Raji (cell line): ENCODE results near the gene GPAT3.

Experiments used
- POLR2A ChIP-seq: IDR thresholded peaks from 2 replicates; pipeline ENCODE4 v1.6.1; 2011; ENCODE audit warnings: low read depth, low read length, control low read depth; ENCODE audit not compliant: insufficient read depth

GPAT3 gene

DNA sequence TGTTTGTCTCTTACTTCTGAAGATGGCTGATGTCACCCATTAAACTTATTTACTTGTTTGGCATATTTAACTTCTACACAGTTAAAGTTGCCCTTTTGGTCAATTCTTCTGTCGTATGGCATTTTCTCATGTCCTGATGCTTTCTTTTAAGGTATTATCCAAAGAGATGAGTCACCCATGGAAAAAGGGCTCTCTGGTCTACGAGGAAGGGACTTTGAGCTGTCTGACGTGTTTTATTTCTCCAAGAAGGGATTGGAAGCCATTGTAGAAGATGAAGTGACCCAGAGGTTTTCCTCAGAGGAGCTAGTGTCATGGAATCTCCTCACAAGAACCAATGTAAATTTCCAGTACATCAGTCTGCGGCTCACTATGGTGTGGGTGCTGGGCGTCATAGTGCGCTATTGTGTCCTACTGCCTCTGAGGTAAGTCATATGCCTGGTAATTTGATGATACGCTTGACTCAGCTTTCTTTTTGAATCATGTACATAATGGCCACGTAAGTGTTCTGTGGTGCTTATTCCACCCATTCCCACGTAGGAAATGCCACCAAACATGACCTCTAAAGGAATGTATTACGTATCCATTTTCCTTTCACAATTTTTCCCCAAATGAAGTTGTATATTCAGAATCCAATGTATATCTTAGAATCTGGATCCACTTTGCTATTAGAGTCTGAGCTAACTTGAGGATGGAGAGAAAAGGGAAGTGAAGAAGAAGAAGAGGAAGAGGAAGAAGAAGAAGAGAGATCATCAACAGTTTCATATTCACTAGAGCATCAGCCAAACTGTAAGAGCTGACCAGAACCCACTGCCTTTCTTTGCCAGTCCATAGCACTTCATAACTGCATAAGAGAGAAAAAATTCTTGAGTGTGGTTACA lies 45.7 kb downstream of the GPAT3 start:
- TF ChIP-seq POLR2A: no peak

GRCh38 chr4:83582289-83582785 lies 46.4 kb downstream of the GPAT3 start:
- TF ChIP-seq POLR2A: no peak

- no peak for TF ChIP-seq POLR2A
Observed at GRCh38 chr4:83585982-83586508, 50.1 kb downstream of the GPAT3 start.

DNA sequence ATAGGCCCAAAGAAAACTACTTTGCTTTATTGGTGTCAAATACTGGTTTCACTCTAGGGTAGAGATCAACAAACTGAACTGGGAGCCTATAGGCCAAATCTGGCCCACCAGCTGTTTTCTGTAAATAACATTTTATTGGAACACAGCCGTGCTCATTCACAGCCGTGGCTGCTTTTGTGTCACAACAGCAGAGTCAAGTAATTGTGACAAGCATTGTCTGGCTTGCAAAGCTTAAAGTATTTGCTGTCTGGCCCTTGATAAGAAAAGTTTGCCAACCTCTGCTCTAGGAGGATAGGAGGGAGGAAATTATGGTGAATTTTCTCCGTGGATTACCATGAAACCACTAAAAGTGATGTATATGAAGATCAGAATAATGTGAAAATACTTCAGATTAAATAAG lies 53.4 kb downstream of the GPAT3 start:
- no peak for TF ChIP-seq POLR2A

DNA sequence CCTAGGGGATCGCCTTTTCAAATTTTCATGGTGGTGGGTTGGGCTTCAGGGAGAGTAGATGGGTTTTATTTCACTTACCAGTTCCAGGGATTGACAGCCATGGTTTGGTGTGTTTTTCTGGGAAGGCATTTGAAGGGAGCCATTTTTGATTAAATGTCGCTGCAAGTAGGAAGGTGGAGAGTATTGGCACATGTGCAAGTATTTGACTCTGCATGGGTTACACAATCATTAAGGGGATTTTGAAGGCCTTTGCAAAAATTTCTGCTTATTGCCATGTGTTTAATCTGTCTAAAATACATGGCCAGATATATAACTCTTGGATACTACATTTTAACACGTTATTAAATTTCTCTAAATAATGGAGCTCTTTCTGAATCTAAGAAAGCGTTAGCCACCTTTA lies 55.1 kb downstream of the GPAT3 start:
- no peak for TF ChIP-seq POLR2A

- TF ChIP-seq POLR2A: no peak
Observed at GRCh38 chr4:83591730-83592129, 55.8 kb downstream of the GPAT3 start.

- no peak for TF ChIP-seq POLR2A
Observed at GRCh38 chr4:83599183-83599582, 63.3 kb downstream of the GPAT3 start.

DNA sequence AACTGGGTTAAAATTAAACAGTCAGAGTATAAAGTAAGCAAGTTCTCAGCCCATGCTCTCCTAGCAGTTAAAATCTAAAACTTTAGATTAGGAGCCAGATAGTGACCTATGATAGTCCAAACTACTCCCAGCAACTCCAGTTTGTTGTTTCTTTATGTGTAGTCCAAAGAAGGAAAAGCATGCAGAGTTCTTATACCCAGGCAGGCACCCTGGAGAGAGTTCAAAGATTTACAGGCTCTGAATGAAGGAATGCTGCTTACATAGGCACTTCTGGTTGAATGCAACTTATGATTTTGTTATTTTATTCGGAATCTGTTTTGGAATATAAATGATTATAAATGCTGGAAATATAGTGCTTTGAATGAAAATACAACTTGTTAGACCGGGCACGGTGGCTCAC lies 67.2 kb downstream of the GPAT3 start:
- TF ChIP-seq POLR2A: no peak

DNA sequence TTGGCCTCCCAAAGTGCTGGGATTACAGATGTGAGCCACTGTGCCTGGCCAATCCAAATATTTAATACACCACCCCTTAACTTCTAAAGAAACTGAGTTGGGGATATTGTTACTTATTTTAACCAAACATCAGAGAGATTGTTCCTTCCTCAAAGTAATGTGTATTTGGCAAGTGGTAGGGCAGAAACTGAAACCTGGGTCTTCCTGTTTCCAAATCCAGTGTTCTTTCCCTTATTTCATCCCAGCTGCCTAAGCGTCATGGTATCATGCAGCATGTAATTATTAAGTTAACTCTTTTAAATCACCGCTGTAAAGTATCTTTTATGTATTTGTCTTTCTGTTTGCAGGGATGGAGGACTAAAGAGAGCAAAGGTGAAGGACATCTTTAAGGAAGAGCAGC lies 68.4 kb downstream of the GPAT3 start:
- TF ChIP-seq POLR2A: no peak

GRCh38 chr4:83605210-83605609 lies 69.3 kb downstream of the GPAT3 start:
- TF ChIP-seq POLR2A: no peak

DNA sequence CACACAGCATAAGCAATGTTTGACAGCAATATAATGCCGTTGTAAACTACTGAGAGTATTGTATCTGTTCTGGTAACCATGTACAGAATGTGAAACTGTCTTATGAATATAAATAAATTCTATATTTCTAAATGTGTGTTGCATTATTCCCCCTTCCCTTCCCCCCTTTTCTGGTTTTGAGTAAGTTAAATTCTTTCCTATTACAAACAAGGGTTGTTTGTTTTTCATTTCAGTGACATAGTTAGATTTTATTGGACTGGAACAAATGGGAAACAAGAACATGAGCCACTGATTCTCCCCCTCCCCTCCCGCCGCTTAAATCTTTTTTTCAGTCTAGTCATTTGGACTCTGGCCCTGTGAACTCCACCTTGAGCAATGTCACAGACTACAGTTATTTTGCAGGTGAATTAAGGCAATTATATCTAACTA lies 69.8 kb downstream of the GPAT3 start:
- no peak for TF ChIP-seq POLR2A

DNA sequence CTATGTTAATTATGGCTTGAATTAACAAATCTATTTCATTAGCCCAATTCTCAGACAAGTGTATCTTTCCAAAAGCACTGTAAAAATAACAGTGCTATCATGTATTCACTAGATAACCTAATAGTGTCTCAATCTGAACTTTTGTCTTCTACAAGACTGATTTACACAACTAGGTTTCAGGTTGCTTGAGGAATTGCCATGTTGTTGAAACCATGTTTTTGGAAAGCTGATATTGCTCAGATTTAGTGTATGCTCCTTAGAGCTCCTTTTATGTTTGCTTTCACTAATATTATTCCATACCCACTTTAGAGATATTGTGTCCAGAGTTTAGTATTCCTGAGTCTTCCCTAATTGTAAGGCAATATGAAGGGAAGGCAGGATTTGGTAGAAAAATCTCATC lies 70.6 kb downstream of the GPAT3 start:
- no peak for TF ChIP-seq POLR2A

DNA sequence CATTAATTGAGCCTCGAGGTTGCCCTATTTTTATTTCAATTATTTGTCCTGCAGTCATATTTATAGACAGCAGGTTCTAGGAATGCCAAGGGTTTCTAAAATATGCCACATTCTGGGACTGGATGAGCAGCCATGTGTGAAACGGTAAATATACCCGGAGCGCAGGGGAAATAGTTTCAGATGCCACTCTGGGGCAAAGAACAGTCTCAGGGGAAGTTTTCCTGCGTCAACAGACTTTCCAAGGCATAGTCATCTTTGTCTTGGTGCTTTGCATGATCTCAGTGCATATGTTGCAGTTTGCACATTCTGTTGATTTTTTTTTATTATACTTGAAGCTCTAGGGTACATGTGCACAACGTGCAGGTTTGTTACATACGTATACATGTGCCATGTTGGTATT lies 71.0 kb downstream of the GPAT3 start:
- no peak for TF ChIP-seq POLR2A

GRCh38 chr4:83609365-83609764 lies 73.5 kb downstream of the GPAT3 start:
- TF ChIP-seq POLR2A: no peak

- no peak for TF ChIP-seq POLR2A
Observed at GRCh38 chr4:83610729-83611128, 74.8 kb downstream of the GPAT3 start.

DNA sequence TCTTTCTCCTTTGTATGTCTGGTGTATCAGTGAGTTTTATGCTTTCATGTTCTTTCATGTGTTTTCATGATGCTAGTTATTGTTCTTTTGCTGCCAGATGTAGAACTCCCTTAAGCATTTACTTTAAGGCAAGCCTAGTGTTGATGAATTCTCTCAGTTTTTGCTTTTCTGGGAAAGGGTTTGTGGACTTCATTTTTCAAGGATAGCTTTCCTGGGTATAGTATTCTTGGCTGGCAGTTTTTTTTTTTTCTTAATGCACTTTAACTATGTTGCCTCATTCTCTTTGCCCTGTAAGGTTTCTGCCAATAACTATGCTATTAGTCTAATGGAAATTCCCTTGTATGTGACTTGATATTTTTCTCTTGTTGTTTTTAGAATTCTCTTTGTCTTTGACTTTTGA lies 77.1 kb downstream of the GPAT3 start:
- TF ChIP-seq POLR2A: no peak

GRCh38 chr4:83613994-83614393 lies 78.1 kb downstream of the GPAT3 start:
- TF ChIP-seq POLR2A: no peak

GRCh38 chr4:83616252-83616651 lies 80.3 kb downstream of the GPAT3 start:
- no peak for TF ChIP-seq POLR2A
